NB4 (cell line): ENCODE results near the gene CDK8.

Source experiments
- DNase-seq: peaks from one replicate; pipeline ENCODE4 v3.0.0; 2010; ENCODE audit warnings: low read depth
- H3K4me3 ChIP-seq: one replicate; pipeline ENCODE4 v1.5.1; 2011; ENCODE audit warnings: mild to moderate bottlenecking, low read depth, low read length, moderate library complexity
- CTCF ChIP-seq: IDR thresholded peaks from one replicate; pipeline ENCODE4 v1.5.1; 2012; ENCODE audit warnings: low read depth, low read length
- MYC ChIP-seq: IDR thresholded peaks from 2 replicates; pipeline ENCODE4 v1.6.1; 2011; ENCODE audit warnings: low read depth, low read length
- POLR2A ChIP-seq: IDR thresholded peaks from 2 replicates; pipeline ENCODE4 v1.6.1; 2011; ENCODE audit warnings: mild to moderate bottlenecking; ENCODE audit not compliant: insufficient read length; ENCODE audit errors: extremely low read depth
- TF ChIP-seq, protein P1 (sequence below): IDR thresholded peaks from 2 replicates; pipeline ENCODE4 v1.6.1; 2011; ENCODE audit warnings: low read depth, low read length

Gene CDK8

DNA sequence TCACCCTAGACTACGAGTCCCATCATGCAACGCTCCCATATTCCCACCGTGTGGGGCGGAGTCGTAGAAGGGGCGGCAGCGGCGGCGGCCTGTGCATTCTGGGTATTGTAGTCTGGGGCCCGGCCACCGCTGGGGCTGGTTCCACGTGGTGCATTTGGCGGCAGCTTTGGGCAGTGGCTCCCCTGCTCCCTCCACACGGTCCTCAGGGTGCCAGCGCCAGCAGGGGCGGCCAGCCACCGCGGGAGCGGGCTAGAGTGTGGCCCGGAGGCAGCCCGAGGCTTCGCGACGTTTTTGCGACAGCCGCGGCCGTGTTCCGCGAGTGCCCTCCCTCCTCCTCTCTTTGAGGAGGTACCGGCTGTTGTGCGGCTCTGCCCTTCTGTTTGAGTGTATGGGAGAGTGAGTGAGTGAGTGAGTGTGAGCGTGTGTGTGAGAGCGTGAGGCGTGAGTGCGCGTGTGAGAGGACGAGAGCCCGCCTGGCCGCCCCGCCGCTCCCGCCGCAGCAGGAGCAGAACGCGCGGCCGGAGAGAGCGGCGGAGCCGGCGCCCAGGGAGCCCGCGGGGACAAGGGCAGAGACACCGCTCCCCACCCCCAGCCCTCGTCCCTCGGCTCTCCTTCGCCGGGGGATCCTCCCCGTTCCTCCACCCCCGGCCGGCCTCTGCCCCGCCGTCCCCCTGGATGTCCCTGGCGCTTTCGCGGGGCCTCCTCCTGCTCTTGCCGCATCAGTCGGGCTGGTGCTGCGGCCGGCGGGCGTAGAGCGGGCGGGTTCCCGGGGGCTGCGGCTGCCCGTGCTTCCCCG lies at the start of gene CDK8:
TSS of gene CDK8 (plus strand) at position 343 of the 796 bp plus-strand sequence. CDS start 513 bp downstream, outside the sequence.
- H3K4me3 ChIP-seq, result peak within 1 kb of the TSS; percentile 87
- peak; percentile 96 for DNase-seq
- TF ChIP-seq CTCF, result no peak
- TF ChIP-seq, protein P1, sequence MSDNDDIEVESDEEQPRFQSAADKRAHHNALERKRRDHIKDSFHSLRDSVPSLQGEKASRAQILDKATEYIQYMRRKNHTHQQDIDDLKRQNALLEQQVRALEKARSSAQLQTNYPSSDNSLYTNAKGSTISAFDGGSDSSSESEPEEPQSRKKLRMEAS, result peak; percentile 90
- peak; percentile 85 for TF ChIP-seq MYC
- TF ChIP-seq POLR2A, result peak; percentile 76

DNA sequence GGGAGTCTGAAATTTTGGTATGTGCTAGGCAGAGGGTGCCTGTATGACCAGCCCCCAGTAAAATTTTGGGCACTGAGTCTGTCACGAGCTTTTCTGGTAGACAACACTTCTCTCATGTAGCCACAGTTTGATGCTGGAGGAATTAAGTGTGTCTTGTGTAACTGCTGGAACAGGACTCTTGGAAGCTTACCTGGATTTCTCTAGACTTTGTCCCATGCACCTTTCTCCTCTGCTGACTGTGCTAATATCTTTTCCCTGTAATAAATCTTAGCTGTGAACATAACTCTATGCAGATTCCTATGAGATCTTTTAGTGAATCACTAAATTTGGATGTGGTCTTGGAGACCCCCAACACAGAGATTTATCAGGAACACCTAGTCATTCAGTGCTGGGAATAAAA lies 45.6 kb upstream of the CDK8 start:
- no peak for DNase-seq
- TF ChIP-seq CTCF (no peak), MYC (no peak)
- H3K4me3 ChIP-seq, result no peak overlapping the region

DNA sequence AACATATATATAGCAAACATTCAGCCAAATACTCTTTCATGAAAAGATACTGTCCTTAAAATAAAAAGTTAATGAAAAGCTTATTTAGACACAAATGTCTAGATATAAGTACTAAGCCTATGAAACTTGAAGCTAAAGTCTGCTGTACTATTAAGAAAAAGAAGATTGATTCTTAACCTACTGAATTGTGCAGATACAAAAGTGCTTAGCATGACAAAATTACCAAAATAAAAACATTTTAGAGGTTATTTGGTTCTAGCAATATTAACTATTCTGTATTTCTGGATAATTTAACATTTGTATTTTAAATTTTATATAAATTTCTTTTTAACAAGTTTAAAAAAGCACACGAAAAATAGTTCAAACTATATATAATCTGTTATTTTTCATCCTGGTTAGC lies 40.6 kb upstream of the CDK8 start:
- TF ChIP-seq POLR2A (no peak), MYC (no peak), CTCF (no peak)
- TF ChIP-seq, protein P1, result no peak
- no peak overlapping the region for H3K4me3 ChIP-seq
- DNase-seq, result no peak

DNA sequence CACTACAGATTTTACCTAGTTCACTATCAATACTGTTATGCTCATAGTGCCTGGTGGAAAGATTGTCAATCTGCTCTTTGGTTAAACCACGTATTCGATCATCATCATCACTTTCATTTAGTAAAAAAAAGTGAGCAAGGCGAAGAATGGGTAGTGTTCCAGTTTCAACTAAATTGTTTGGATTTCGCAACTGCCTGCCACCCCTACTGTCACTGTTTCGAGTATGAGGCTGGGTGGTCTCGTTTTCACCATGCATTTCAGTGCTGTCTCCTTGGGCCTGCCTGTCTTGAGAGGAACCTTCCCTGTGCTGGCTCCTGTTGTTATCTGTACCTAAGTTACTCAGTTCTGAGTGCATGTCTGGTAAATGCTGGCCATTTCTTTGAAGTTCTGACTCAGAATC lies 39.9 kb upstream of the CDK8 start:
- peak; percentile 9 for DNase-seq
- no peak for TF ChIP-seq CTCF
- TF ChIP-seq, protein P1, result no peak
- TF ChIP-seq POLR2A, result no peak
- TF ChIP-seq MYC, result no peak
- no peak overlapping the region for H3K4me3 ChIP-seq

- no peak overlapping the region for H3K4me3 ChIP-seq
- no peak for DNase-seq
Observed at GRCh38 chr13:26216042-26216441, 37.9 kb upstream of the CDK8 start.

More at GRCh38 chr13:26216042-26216441, 37.9 kb upstream of the CDK8 start:
- TF ChIP-seq CTCF (no peak), MYC (no peak), POLR2A (no peak)
- TF ChIP-seq, protein P1, result no peak
